Prostate gland (tissue), 2 donors: ENCODE results near the gene ECEL1. TPM values are rescaled to one million over a fixed set of nuclear protein-coding genes. Genes with fewer than 3 reads are reported as not detected.

Source experiments
- DNase-seq: peaks from one replicate; pipeline ENCODE4 v3.0.0-alpha.2; 2019; ENCODE audit warnings: low spot score
- H3K27ac ChIP-seq, 2 donors: fragments of 200-600 bp; sonication (generic); 2 replicates each; pipeline ENCODE4 v1.5.1; 2017 to 2019
- H3K27me3 ChIP-seq: fragments of 200-600 bp; sonication (generic); replicated peaks from 2 replicates; pipeline ENCODE4 v1.5.1; 2019; ENCODE audit not compliant: insufficient read depth
- H3K36me3 ChIP-seq, 2 donors: fragments of 200-600 bp; sonication (generic); 1 replicate in 1 of 2; 2 replicates in 1 of 2; pipeline versions ENCODE4 v1.5.1 to v1.8.1; 2017 to 2019
- H3K4me1 ChIP-seq: fragments of 200-600 bp; sonication (generic); replicated peaks from 2 replicates; pipeline ENCODE4 v1.5.1; 2019
- H3K4me3 ChIP-seq, 2 donors: fragments of 200-600 bp; sonication (generic); 2 replicates each; pipeline ENCODE4 v1.5.1; 2017 to 2019
- H3K9me3 ChIP-seq: fragments of 200-600 bp; sonication (generic); 2 replicates; pipeline ENCODE4 v1.5.1; 2017
- CTCF ChIP-seq, 4 experiments: fragments of 200-600 bp in 2 of 4; fragments of 450-650 bp in 2 of 4; sonication (generic) in 2 of 4; IDR thresholded peaks; 1 replicate in 3 of 4; 2 replicates in 1 of 4; pipeline ENCODE4 v1.5.1; 2016 to 2019; ENCODE audit warnings: antibody characterized with exemption in 4 of 4, mild to moderate bottlenecking in 2 of 4, moderate library complexity in 2 of 4
- POLR2A ChIP-seq: fragments of 450-650 bp; IDR thresholded peaks from one replicate; pipeline ENCODE4 v1.6.1; 2016; ENCODE audit warnings: antibody characterized with exemption, mild to moderate bottlenecking
- POLR2AphosphoS5 ChIP-seq: sonication (generic); formaldehyde crosslinking; IDR thresholded peaks from one replicate; pipeline ENCODE4 v1.6.1; 2017; ENCODE audit warnings: antibody characterized with exemption
- WGBS: methylation state at CpG from one replicate; pipeline ENCODE4 v1.1.5; 2018; 5-methylcytosine and 5-hydroxymethylcytosine counted together
- intact Hi-C: fragments of 100-400 bp; cut with DNase I; formaldehyde crosslinking; loops from one replicate; pipeline ENCODE4 v1.14.2; 2022
- total RNA-seq, 2 donors: library from RNA; depleted of rRNA; stranded (reverse); fragments of >200 nt; gene quantifications; one replicate each; pipeline ENCODE4 v1.1.0, GENCODE V29; 2016

Gene ECEL1
- total RNA-seq, 2 donors from 2014 or later = 0.82 to 15.3 TPM

- Histone ChIP-seq H3K36me3 (no peaks in the 10 kb centered on the region), H3K4me3 (no peak overlapping the region), H3K9me3 (no peaks in the 10 kb centered on the region), H3K4me1 (no peaks in the 10 kb centered on the region), H3K27me3 (no peaks in the 10 kb centered on the region), H3K27ac (no peak overlapping the region)
- intact Hi-C loops = no loop called here
- TF ChIP-seq POLR2AphosphoS5 = no peak
- no peak for TF ChIP-seq POLR2A
- no peak for TF ChIP-seq CTCF (IDR thresholded peaks at IDR 0.05)
- no peak for DNase-seq
- WGBS = 95% methylated on average over 7 of the region's 7 CpGs
These were observed 7.7 kb upstream of the ECEL1 start for GRCh38 chr2:232495292-232495691.

DNA sequence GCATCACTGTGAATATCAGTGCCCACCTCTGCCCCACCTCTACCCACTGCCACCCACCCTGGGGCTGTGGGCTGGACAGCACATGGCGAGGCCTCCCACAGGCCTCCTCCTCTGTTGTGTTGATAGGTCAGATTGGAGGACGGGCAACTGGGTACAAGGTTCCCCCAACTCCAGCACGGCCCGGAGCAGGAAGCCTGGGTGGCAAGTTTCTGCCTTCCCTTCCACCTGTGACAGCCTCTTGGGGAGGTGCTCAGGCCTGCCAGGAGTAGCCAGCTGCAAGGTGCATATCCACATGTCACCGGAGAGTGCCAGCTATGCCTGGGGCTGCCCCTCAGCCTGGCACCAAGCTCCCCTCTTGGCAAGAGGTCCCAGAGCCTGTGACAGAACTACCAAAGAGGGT, 6.9 kb upstream of the ECEL1 start:
- WGBS = 70% methylated on average over 5 of the region's 5 CpGs
- no peaks in the 10 kb centered on the region for H3K9me3 ChIP-seq
- DNase-seq = no peak
- TF ChIP-seq POLR2A = no peak
- no peak for TF ChIP-seq POLR2AphosphoS5
- no peak for TF ChIP-seq CTCF (IDR thresholded peaks at IDR 0.05)
- H3K36me3 ChIP-seq = no peaks in the 10 kb centered on the region
- H3K27ac ChIP-seq = no peak overlapping the region
- H3K27me3 ChIP-seq = no peaks in the 10 kb centered on the region
- intact Hi-C loops = no loop called here
- no peaks in the 10 kb centered on the region for H3K4me1 ChIP-seq
- H3K4me3 ChIP-seq = no peak overlapping the region

- WGBS = 84% methylated on average over 10 of the region's 10 CpGs
- H3K27ac ChIP-seq = no peak overlapping the region
- H3K4me1 ChIP-seq = no peaks in the 10 kb centered on the region
- no peak overlapping the region for H3K4me3 ChIP-seq
- H3K9me3 ChIP-seq = no peaks in the 10 kb centered on the region
- no peak for DNase-seq
- TF ChIP-seq CTCF (IDR thresholded peaks at IDR 0.05) (no peak), POLR2AphosphoS5 (no peak), POLR2A (no peak)
- H3K36me3 ChIP-seq = no peaks in the 10 kb centered on the region
- intact Hi-C loops = no loop called here
- H3K27me3 ChIP-seq = no peaks in the 10 kb centered on the region
These were observed 6.3 kb upstream of the ECEL1 start for GRCh38 chr2:232493701-232494474.

DNA sequence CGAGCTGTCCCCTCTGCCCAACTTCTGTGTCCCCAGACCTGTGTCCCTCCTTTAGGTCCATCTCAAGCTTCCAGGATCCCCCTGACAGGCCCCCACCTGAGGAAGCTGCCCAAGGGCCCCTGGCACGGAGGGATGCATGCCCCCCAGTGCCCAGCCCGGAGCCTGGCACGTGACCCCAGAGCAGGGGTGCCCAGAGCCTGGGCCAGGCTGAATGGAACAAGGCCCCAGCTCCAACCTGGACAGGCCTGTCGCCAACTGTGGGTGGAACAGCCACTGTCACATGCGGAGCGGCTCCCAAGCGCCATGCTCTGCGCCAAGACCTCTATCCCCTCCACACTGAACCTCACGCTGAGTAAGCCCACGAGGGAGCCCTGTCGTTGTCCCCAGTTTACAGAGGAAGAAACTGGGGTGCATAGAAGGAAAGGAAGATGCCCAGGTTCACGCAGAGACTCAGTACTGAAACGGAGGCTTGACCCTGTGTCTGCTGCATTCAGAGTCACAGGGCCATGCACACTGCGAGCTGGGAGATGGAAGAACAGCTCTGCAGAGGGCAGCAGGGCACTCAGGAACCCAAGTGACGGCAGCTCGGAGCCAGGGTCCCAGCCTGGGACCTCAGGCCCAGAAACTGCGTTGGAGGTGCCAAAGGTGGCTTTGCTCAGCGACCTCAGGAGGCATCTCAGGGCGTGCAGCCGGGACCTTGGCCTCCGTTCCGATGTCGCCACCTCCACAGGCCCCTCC, 5.5 kb upstream of the ECEL1 start:
- no peak for DNase-seq
- Histone ChIP-seq H3K4me1 (no peaks in the 10 kb centered on the region), H3K36me3 (no peaks in the 10 kb centered on the region), H3K9me3 (no peaks in the 10 kb centered on the region), H3K27ac (no peak overlapping the region), H3K27me3 (no peaks in the 10 kb centered on the region), H3K4me3 (no peak overlapping the region)
- intact Hi-C loops = no loop called here
- no peak for TF ChIP-seq CTCF (IDR thresholded peaks at IDR 0.05)
- WGBS = 94% methylated on average over 24 of the region's 24 CpGs
